ENCODE measurements around the gene SLC47A1.
A peak's percentile ranks its signal among the peaks of the same experiment; 100 is the strongest.

GRCh38 chr17:19610879-19611278, 77.2 kb downstream of the SLC47A1 start:
- TF ChIP-seq SPI1 (IDR thresholded peaks at IDR 0.05; ENCODE audit: low read depth, low read length) (peak; percentile 81), POLR2A (IDR thresholded peaks at IDR 0.05; ENCODE audit: low read depth, low read length) (no peak), POLR2AphosphoS5 (IDR thresholded peaks at IDR 0.05; ENCODE audit: low read depth, low read length) (no peak), TAF1 (IDR thresholded peaks at IDR 0.05; ENCODE audit: low read depth, low read length) (no peak), PAX5 (IDR thresholded peaks at IDR 0.05; ENCODE audit: insufficient read depth, low read length, severe bottlenecking) (no peak)
